AG04450 (cell line): Measurements from ENCODE around the gene ZFP36. TPM values are rescaled to one million over a fixed set of nuclear protein-coding genes. Genes with fewer than 3 reads are reported as not detected.

Experiments
- CTCF ChIA-PET: fragments of 300-600, 350-600 bp; formaldehyde crosslinking; extraction: SDS; loops from one replicate; lab custom pipeline; 2022; ENCODE audit warnings: antibody characterized with exemption, inconsistent platforms; lab: Charles Lee
- POLR2A ChIA-PET: fragments of 350-600 bp; formaldehyde crosslinking; extraction: SDS; loops from one replicate; lab custom pipeline; 2021; ENCODE audit warnings: antibody characterized with exemption, inconsistent platforms; lab: Yijun Ruan, JAX
- DNase-seq: peaks from one replicate; pipeline ENCODE4 v3.0.0-alpha.2; 2011; ENCODE audit warnings: low read depth, low spot score
- H3K27ac ChIP-seq: one replicate; pipeline ENCODE4 v1.5.1; 2012; ENCODE audit warnings: low read depth, low read length, control low read depth
- H3K27me3 ChIP-seq: one replicate; pipeline ENCODE4 v1.6.0; 2012; ENCODE audit warnings: low read length; ENCODE audit not compliant: control insufficient read depth, insufficient read depth
- H3K4me3 ChIP-seq: 2 replicates; pipeline ENCODE4 v1.5.1; 2011; ENCODE audit warnings: mild to moderate bottlenecking, low read depth, low read length, control low read depth
- H3K9me3 ChIP-seq: 2 replicates; pipeline ENCODE4 v1.5.1; 2012; ENCODE audit warnings: low read length; ENCODE audit not compliant: control insufficient read depth, insufficient read depth
- CTCF ChIP-seq: IDR thresholded peaks from 2 replicates; pipeline ENCODE4 v1.5.1; 2011; ENCODE audit warnings: low read depth, low read length, control low read depth, inconsistent platforms
- polyA plus RNA-seq: library from polyadenylated mRNA; depleted of rRNA; stranded (reverse); fragments of >200 nt; gene quantifications from 2 replicates; pipeline ENCODE4 v1.2.3, GENCODE V29; 2011

ZFP36 gene
- polyA plus RNA-seq, 1 experiment, result 4.1 TPM

GRCh38 chr19:39379865-39380396, 26.7 kb upstream of the ZFP36 start:
- Histone ChIP-seq H3K27ac (no peak overlapping the region), H3K27me3 (no peaks in the 10 kb centered on the region), H3K9me3 (no peaks in the 10 kb centered on the region), H3K4me3 (no peak overlapping the region)
- ChIA-PET POLR2A (no interaction called here), CTCF (no interaction called here)
- TF ChIP-seq CTCF, result no peak
- DNase-seq, result no peak

- no peaks in the 10 kb centered on the region for H3K9me3 ChIP-seq
- no peak overlapping the region for H3K4me3 ChIP-seq
- POLR2A ChIA-PET, result no interaction called here
- H3K27ac ChIP-seq, result no peak overlapping the region
- DNase-seq, result no peak
- no peak for TF ChIP-seq CTCF
- CTCF ChIA-PET, result no interaction called here
- no peaks in the 10 kb centered on the region for H3K27me3 ChIP-seq
These were observed 25.8 kb upstream of the ZFP36 start for GRCh38 chr19:39380521-39381502.

GRCh38 chr19:39381910-39382611, 24.6 kb upstream of the ZFP36 start:
- ChIA-PET POLR2A (interaction anchor here (0.6 to 1.2 kb wide), 3 partner anchors 9 to 365 kb away, joined by 3 to 4 read pairs (median 3); partner anchors contain the start of genes MED29, PAF1 and RPS16), CTCF (interaction anchor here (1.1 kb wide), 1 partner anchor 16 kb away, joined by 6 read pairs; no protein-coding TSS in a partner anchor)
- Histone ChIP-seq H3K27ac (no peak overlapping the region), H3K4me3 (no peak overlapping the region), H3K9me3 (no peaks in the 10 kb centered on the region), H3K27me3 (no peaks in the 10 kb centered on the region)
- no peak for DNase-seq
- TF ChIP-seq CTCF, result no peak

- no peaks in the 10 kb centered on the region for H3K9me3 ChIP-seq
- TF ChIP-seq CTCF, result no peak
- ChIA-PET POLR2A (no interaction called here), CTCF (interaction anchor here (1.1 kb wide), 1 partner anchor 15 kb away, joined by 6 read pairs; no protein-coding TSS in a partner anchor)
- DNase-seq, result no peak
- H3K27me3 ChIP-seq, result no peaks in the 10 kb centered on the region
- no peak overlapping the region for H3K4me3 ChIP-seq
- no peak overlapping the region for H3K27ac ChIP-seq
These were observed 23.4 kb upstream of the ZFP36 start for GRCh38 chr19:39382991-39383828.
